COLO668 (cell line): ENCODE measurements around the gene FEM1C.

Experiments used
- DNase-seq: peaks from one replicate; lab custom pipeline; 2025; ENCODE audit not compliant: unreplicated experiment; lab: John Stamatoyannopoulos, UW

FEM1C gene

GRCh38 chr5:115558388-115558956 lies 13.9 kb upstream of the FEM1C start:
- DNase-seq = no peak

- no peak for DNase-seq
These were observed 13.3 kb upstream of the FEM1C start for GRCh38 chr5:115557667-115558387.

DNA sequence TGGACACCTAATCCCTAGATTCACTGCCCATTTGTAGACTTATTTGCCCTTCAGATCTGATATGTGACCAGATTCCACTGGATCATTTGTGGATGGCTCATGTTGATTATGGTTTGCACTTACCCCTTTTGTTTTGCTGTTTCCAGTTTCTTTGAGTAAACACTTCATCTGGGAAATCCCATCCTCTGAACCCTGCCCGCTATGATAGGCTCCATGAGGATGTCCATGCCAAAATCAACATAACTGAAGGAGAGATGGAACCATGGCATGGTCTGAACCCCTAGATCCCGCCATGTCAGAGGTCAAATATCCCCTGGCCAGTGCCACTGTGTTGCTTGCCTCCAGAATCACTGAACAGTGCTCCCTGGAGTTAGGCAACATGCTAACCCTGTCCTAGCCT lies 11.7 kb upstream of the FEM1C start:
- DNase-seq = no peak

GRCh38 chr5:115555084-115555633 lies 10.6 kb upstream of the FEM1C start:
- DNase-seq = no peak

GRCh38 chr5:115553082-115553481 lies 8.5 kb upstream of the FEM1C start:
- no peak for DNase-seq

DNA sequence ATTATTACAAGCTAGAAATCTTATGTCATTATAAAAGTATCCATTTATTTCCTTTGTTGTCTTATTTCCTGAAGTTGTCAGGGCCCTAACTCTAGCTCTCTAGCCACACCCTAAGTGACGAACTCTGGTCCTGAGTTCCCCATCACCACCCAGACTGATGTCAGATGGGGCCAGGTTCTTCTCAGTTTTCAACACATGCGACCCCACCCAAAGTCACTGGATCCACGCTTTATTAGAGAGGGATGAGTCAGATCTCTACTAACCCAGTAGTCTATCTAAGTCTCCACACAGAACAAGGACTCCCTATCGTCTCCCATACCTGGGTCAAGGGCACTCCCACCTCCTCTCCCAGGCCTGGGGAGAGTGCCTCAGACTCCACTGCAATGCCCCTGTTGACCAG lies 6.8 kb upstream of the FEM1C start:
- DNase-seq = no peak

DNA sequence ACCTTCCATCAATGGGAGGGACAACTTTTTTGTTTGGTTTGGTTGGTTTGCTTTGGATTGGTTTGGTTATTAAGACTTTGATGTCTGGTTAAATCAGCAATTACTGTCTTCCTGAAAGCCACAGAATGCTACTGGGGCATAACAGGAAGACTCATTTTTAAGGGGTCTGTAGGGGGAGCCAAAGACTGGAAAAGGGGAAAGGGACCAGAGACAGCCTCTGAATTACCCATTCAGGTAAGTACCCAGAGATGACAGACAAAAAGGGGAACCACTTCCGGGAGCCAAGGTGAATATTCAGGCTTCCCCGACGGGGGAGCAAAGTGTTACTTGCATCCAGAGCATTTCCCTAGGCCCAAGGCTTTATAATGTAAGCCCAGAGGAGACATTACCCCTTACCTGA lies 4.6 kb upstream of the FEM1C start:
- no peak for DNase-seq

DNA sequence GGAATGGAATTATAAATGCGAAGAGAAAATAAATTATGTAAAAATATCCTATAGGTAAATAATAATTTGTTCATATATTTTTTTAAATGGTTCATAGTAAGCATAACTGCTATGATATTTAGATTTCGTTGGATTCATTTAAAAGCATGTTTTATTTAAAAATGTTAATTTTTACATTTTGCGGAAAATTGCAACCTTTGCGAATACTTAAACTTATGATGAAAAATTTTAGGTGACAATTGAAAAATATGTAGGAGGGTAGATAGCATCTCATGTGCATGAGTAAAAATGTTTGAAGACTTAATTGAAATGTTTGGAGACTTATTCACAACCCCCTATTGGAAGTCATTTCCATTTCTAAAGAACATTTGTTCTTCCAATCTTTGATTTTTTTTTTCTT lies 4.1 kb upstream of the FEM1C start:
- DNase-seq = no peak

- no peak for DNase-seq
These were observed 842 bp upstream of the FEM1C start for GRCh38 chr5:115545351-115545882.

DNA sequence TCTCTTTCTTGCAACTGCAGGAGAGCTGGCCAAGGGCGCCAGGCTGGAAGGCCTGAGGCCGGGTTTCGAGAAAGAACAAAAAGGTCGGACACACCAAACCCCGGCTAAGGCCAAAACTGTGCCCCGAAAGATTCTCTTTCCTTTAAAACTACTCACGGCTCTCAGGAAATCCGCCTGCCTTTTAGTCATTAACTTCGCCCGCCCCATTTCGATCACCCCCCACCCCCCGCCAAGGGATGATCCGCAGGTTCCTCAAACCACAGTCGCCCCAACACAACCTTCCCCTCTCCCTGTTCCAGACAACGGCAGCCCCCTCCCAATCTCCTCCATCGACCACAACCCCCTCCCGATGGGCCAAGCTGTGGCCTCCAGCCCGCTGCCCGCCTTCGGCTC lies 536 bp downstream of the FEM1C start:
- DNase-seq = peak; percentile 35

- no peak for DNase-seq
These were observed 1.1 kb downstream of the FEM1C start for GRCh38 chr5:115543365-115544042.

GRCh38 chr5:115542651-115543364 lies 1.8 kb downstream of the FEM1C start:
- DNase-seq = no peak

- no peak for DNase-seq
These were observed 2.5 kb downstream of the FEM1C start for GRCh38 chr5:115542086-115542485.

- no peak for DNase-seq
These were observed 3.0 kb downstream of the FEM1C start for GRCh38 chr5:115541611-115542010.

DNA sequence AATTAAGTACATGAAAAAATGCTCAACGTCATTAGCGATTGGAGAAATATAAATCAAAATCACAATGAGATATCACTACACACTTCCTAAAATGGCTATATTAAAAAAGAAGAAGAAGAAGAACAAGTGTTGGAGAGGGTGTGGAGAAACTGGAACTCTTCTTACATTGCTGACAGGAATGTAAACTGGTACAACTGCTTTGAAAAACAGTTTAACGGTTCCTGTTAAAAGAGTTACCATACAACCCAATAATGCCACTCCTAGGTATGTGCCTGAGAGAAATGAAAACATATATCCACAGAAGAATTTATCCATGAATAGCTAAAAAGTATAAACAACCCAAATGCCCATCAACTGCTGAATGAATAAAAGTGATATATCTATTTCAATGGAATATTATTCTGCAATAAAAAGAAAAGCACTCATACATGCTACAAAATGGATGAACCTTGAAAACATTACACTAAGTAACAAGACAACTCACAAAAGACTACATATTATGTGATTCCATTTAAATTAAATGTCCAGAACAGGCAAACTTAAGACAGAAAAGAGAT lies 9.0 kb downstream of the FEM1C start:
- DNase-seq = no peak

- no peak for DNase-seq
These were observed 12.1 kb downstream of the FEM1C start for GRCh38 chr5:115532517-115532916.

- DNase-seq = no peak
These were observed 12.7 kb downstream of the FEM1C start for GRCh38 chr5:115531787-115532367.

DNA sequence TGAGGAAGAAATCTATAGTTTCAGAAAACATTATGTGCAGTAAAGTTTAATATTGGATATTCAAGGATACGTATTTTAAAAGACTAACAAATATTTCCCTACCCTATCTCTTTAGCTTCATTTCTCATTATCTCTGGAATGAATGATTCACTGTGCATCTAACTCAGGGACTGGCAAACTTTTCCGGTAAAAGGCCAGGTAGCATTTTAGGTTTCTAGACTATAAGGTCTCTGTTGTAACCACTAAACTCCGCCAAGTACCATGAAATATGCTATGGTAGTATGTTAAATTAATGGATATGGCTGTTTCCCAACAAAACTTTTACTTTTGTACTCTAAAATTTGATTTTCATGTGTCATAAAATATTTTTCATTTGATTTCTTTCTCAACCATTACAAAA lies 13.2 kb downstream of the FEM1C start:
- no peak for DNase-seq

GRCh38 chr5:115530426-115530825 lies 14.1 kb downstream of the FEM1C start:
- no peak for DNase-seq

GRCh38 chr5:115526604-115527003 lies 18.0 kb downstream of the FEM1C start:
- DNase-seq = no peak
